Prostate gland (tissue), 2 donors: Measurements from ENCODE around the gene UBFD1.

Source experiments
- CTCF ChIP-seq, 4 experiments: fragments of 200-600 bp in 2 of 4; fragments of 450-650 bp in 2 of 4; sonication (generic) in 2 of 4; IDR thresholded peaks; 1 replicate in 3 of 4; 2 replicates in 1 of 4; pipeline ENCODE4 v1.5.1; 2016 to 2019; ENCODE audit warnings: antibody characterized with exemption in 4 of 4, mild to moderate bottlenecking in 2 of 4, moderate library complexity in 2 of 4
- POLR2A ChIP-seq: fragments of 450-650 bp; IDR thresholded peaks from one replicate; pipeline ENCODE4 v1.6.1; 2016; ENCODE audit warnings: antibody characterized with exemption, mild to moderate bottlenecking
- POLR2AphosphoS5 ChIP-seq: sonication (generic); formaldehyde crosslinking; IDR thresholded peaks from one replicate; pipeline ENCODE4 v1.6.1; 2017; ENCODE audit warnings: antibody characterized with exemption

GRCh38 chr16:23538919-23539278 lies 18.6 kb upstream of the UBFD1 start:
- no peak for TF ChIP-seq CTCF (IDR thresholded peaks at IDR 0.05)
- TF ChIP-seq POLR2A = no peak
- TF ChIP-seq POLR2AphosphoS5 = no peak
